Upper lobe of left lung (tissue), 6 donors: Measurements from ENCODE around the gene GRIN1. TPM values are rescaled to one million over a fixed set of nuclear protein-coding genes. Genes with fewer than 3 reads are reported as not detected.

ENCODE experiments used
- ATAC-seq, 2 donors: fragments of 200-7000 bp; cut with Tn5 transposase; one replicate each; pipeline ENCODE4 v1.9.1; 2022; ENCODE audit warnings: mild to moderate bottlenecking in 2 of 2, moderate library complexity in 2 of 2; ENCODE audit not compliant: low FRiP score in 2 of 2
- DNase-seq, 2 donors: peaks; one replicate each; pipeline ENCODE4 v3.0.0-alpha.2; 2019 to 2020
- H3K27ac ChIP-seq, 4 donors: fragments of 200-600 bp; sonication (generic); one replicate each; pipeline ENCODE4 v1.5.1; 2016 to 2019
- H3K27me3 ChIP-seq, 4 donors: fragments of 200-600 bp; sonication (generic); one replicate each; pipeline ENCODE4 v1.5.1; 2017 to 2019
- H3K36me3 ChIP-seq, 4 donors: fragments of 200-600 bp; sonication (generic); one replicate each; pipeline ENCODE4 v1.5.1; 2016 to 2019
- H3K4me1 ChIP-seq, 4 donors: fragments of 200-600 bp; sonication (generic); one replicate each; pipeline ENCODE4 v1.5.1; 2018 to 2019
- H3K4me3 ChIP-seq, 4 donors: fragments of 200-600 bp; sonication (generic); one replicate each; pipeline ENCODE4 v1.5.1; 2017 to 2019; ENCODE audit warnings: mild to moderate bottlenecking in 2 of 4, moderate library complexity in 1 of 4
- H3K9me3 ChIP-seq, 4 donors: fragments of 200-600 bp; sonication (generic); one replicate each; pipeline ENCODE4 v1.5.1; 2018 to 2019
- CTCF ChIP-seq, 6 experiments: fragments of 450-650 bp in 4 of 6; fragments of 200-600 bp in 2 of 6; sonication (generic) in 2 of 6; IDR thresholded peaks; one replicate each; pipeline ENCODE4 v1.5.1; 2016 to 2019; ENCODE audit warnings: antibody characterized with exemption in 6 of 6
- EP300 ChIP-seq, 4 donors: sonication (generic); formaldehyde crosslinking; IDR thresholded peaks; one replicate each; pipeline ENCODE4 v1.5.1; 2017; ENCODE audit warnings: antibody characterized with exemption in 4 of 4, control low read depth in 2 of 4
- POLR2A ChIP-seq, 4 donors: fragments of 450-650 bp; IDR thresholded peaks; one replicate each; pipeline ENCODE4 v1.5.1; 2016 to 2017; ENCODE audit warnings: antibody characterized with exemption in 4 of 4, mild to moderate bottlenecking in 2 of 4
- POLR2AphosphoS5 ChIP-seq, 2 donors: sonication (generic); formaldehyde crosslinking; IDR thresholded peaks; one replicate each; pipeline ENCODE4 v1.5.1; 2017; ENCODE audit warnings: antibody characterized with exemption in 2 of 2
- WGBS, 2 donors: methylation state at CpG; one replicate each; pipeline ENCODE4 v1.1.5; 2017 to 2018; 5-methylcytosine and 5-hydroxymethylcytosine counted together
- total RNA-seq, 6 donors: library from RNA; depleted of rRNA in 4 of 6; stranded (reverse); fragments of >200 nt in 4 of 6; gene quantifications; one replicate each; pipeline versions ENCODE4 v1.1.0 to v1.2.1, GENCODE V29; 2016 to 2021
- donor health status: DM: no; HTN: no; CAD: no; lungs with moderate emphysema.
- donor health status: DM: no; HTN: yes; CAD: no; lungs with severe emphysema.

GRIN1 gene
- total RNA-seq, 6 donors from 2014 or later, result 0.17 to 2.1 (median 0.49) TPM; not detected in 3

- Histone ChIP-seq H3K27me3 (no peaks in the 10 kb centered on the region), H3K9me3 (no peaks in the 10 kb centered on the region), H3K4me1 (peaks cover 31 to 59% (median 51%) of the 10 kb centered on the region in 4 donors), H3K36me3 (peaks cover 7 to 41% (median 20%) of the 10 kb centered on the region in 4 donors), H3K4me3 (no peak overlapping the region), H3K27ac (peak overlapping the region in 2 of 4 donors; percentile 15 to 35)
- 77% methylated on average over 3 of the region's 3 CpGs; no CpG with 5 or more reads in 1 of the 2 donors for WGBS, 2 donors
- TF ChIP-seq CTCF (IDR thresholded peaks at IDR 0.05) (no peak), POLR2A (IDR thresholded peaks at IDR 0.05) (no peak), EP300 (IDR thresholded peaks at IDR 0.05) (no peak), POLR2AphosphoS5 (IDR thresholded peaks at IDR 0.05) (no peak)
- ATAC-seq, result no peak
- DNase-seq, result no peak
Observed at GRCh38 chr9:137191245-137191644, 52.3 kb downstream of the GRIN1 start.

- no peak for ATAC-seq
- Histone ChIP-seq H3K4me1 (peaks cover 24 to 59% (median 49%) of the 10 kb centered on the region in 4 donors), H3K27ac (peak overlapping the region in 1 of 4 donors; percentile 35), H3K27me3 (no peaks in the 10 kb centered on the region), H3K36me3 (peaks cover 7 to 36% (median 17%) of the 10 kb centered on the region in 4 donors), H3K4me3 (no peak overlapping the region), H3K9me3 (no peaks in the 10 kb centered on the region)
- TF ChIP-seq EP300 (IDR thresholded peaks at IDR 0.05) (no peak), CTCF (IDR thresholded peaks at IDR 0.05) (no peak), POLR2AphosphoS5 (IDR thresholded peaks at IDR 0.05) (no peak), POLR2A (IDR thresholded peaks at IDR 0.05) (no peak)
- peak in 1 of 2 donors; percentile 71 for DNase-seq
- 88 to 89% methylated on average over 9 to 13 of the region's 22 CpGs for WGBS, 2 donors
Observed at GRCh38 chr9:137191691-137192447, 52.9 kb downstream of the GRIN1 start.

GRCh38 chr9:137192448-137192780 lies 53.5 kb downstream of the GRIN1 start:
- H3K36me3 ChIP-seq, result peaks cover 7 to 31% (median 17%) of the 10 kb centered on the region in 4 donors
- no peak overlapping the region for H3K4me3 ChIP-seq
- ATAC-seq, result no peak
- no peaks in the 10 kb centered on the region for H3K9me3 ChIP-seq
- H3K27me3 ChIP-seq, result no peaks in the 10 kb centered on the region
- H3K27ac ChIP-seq, result no peak overlapping the region
- no peak for DNase-seq
- TF ChIP-seq POLR2AphosphoS5 (IDR thresholded peaks at IDR 0.05) (no peak), POLR2A (IDR thresholded peaks at IDR 0.05) (no peak), CTCF (IDR thresholded peaks at IDR 0.05) (no peak), EP300 (IDR thresholded peaks at IDR 0.05) (no peak)
- 84 to 87% methylated on average over 10 of the region's 10 CpGs for WGBS, 2 donors
- H3K4me1 ChIP-seq, result peaks cover 19 to 59% (median 47%) of the 10 kb centered on the region in 4 donors

GRCh38 chr9:137192859-137193258 lies 53.9 kb downstream of the GRIN1 start:
- no peak for ATAC-seq
- Histone ChIP-seq H3K4me3 (no peak overlapping the region), H3K9me3 (no peaks in the 10 kb centered on the region), H3K36me3 (peaks cover 7 to 30% (median 17%) of the 10 kb centered on the region in 4 donors), H3K4me1 (peaks cover 15 to 59% (median 46%) of the 10 kb centered on the region in 4 donors), H3K27me3 (no peaks in the 10 kb centered on the region), H3K27ac (no peak overlapping the region)
- TF ChIP-seq POLR2AphosphoS5 (IDR thresholded peaks at IDR 0.05) (no peak), CTCF (IDR thresholded peaks at IDR 0.05) (no peak), POLR2A (IDR thresholded peaks at IDR 0.05) (no peak), EP300 (IDR thresholded peaks at IDR 0.05) (no peak)
- DNase-seq, result no peak
- WGBS, 2 donors, result no CpG with 5 or more reads among the region's 2 CpGs
